Ovary (tissue), 3 donors: ENCODE data around the gene SZT2.

ENCODE experiments used
- CTCF ChIP-seq, 3 donors: fragments of 450-650 bp in 2 of 3; fragments of 200-600 bp in 1 of 3; IDR thresholded peaks; one replicate each; pipeline versions ENCODE4 v1.5.1 to v1.8.0; 2016 to 2022; ENCODE audit warnings: antibody characterized with exemption in 3 of 3, mild to moderate bottlenecking in 1 of 3
- POLR2A ChIP-seq: fragments of 450-650 bp; IDR thresholded peaks from one replicate; pipeline ENCODE4 v1.6.1; 2017; ENCODE audit warnings: antibody characterized with exemption, mild to moderate bottlenecking, moderate library complexity
- donor health status: DM: no; HTN: no; CAD: no.

DNA sequence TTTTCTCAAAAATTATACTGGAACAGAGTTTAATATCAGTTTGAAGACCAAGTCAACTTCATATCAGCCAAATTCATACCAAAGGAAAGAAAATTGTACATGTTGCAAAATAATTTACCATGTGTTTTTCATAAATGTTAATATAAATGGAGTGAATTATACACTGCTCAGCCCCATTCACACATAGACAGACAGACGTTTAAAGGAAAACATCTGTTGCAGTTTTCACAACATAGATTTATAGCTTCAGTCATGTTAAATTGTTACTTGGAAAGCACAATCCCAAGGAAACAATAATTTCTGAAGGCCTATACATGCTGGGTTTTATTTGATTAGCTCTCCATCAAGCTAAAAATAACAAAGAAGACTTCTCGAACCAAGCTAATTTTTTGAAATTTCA, 91.8 kb downstream of the SZT2 start:
- TF ChIP-seq POLR2A (no peak), CTCF (IDR thresholded peaks at IDR 0.05) (no peak)
